ENCODE measurements around the gene ACAP3.
"Not testable (repeated sequence)": the region's sequence is repeated elsewhere in the genome, so short reads cannot be mapped to it uniquely, and the experiment has no call there.

The ACAP3 gene

GRCh38 chr1:1259951-1260600 is 47.7 kb downstream of the ACAP3 start:
- TF ChIP-seq ZNF274 (IDR thresholded peaks at IDR 0.05; ENCODE audit: low read depth, low read length), result no peak
- H3K4me3 ChIP-seq (ENCODE audit: low read length), result no peak overlapping the region

DNA sequence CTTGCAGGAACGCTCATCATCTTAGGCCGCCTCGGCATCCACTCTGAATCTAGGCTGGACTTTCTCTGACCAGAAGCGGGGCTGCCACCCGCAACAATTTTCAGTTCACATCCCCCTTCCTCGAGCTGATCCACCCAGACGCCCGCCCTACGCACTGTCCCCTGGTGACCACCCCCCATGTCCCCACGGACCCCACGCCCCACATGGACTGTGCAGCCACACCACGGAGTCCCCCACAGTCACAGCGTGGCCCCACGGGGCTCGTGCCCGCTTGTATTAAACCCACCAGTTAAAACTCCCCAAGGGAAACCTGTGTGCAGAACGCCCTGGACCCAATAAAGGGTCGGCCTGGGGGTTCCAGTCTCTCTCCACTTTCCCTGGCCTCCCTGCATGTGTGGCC is 48.2 kb downstream of the ACAP3 start:
- no peak for TF ChIP-seq ZNF274 (IDR thresholded peaks at IDR 0.05; ENCODE audit: low read depth, low read length)
- H3K4me3 ChIP-seq (ENCODE audit: low read length), result no peak overlapping the region

GRCh38 chr1:1259119-1259488 is 48.6 kb downstream of the ACAP3 start:
- no peak overlapping the region for H3K4me3 ChIP-seq (ENCODE audit: low read length)
- no peak for TF ChIP-seq ZNF274 (IDR thresholded peaks at IDR 0.05; ENCODE audit: low read depth, low read length)

- TF ChIP-seq ZNF274 (IDR thresholded peaks at IDR 0.05; ENCODE audit: low read depth, low read length), result no peak
- no peak overlapping the region for H3K4me3 ChIP-seq (ENCODE audit: low read length)
These were observed 50.5 kb downstream of the ACAP3 start for GRCh38 chr1:1256956-1257871.

- H3K4me3 ChIP-seq (ENCODE audit: low read length), result no peak overlapping the region
- no peak for TF ChIP-seq ZNF274 (IDR thresholded peaks at IDR 0.05; ENCODE audit: low read depth, low read length)
These were observed 52.1 kb downstream of the ACAP3 start for GRCh38 chr1:1255611-1256010.

- no peak for TF ChIP-seq ZNF274 (IDR thresholded peaks at IDR 0.05; ENCODE audit: low read depth, low read length)
- no peak overlapping the region for H3K4me3 ChIP-seq (ENCODE audit: low read length)
These were observed 52.7 kb downstream of the ACAP3 start for GRCh38 chr1:1255078-1255477.

- TF ChIP-seq ZNF274 (IDR thresholded peaks at IDR 0.05; ENCODE audit: low read depth, low read length), result no peak
- H3K4me3 ChIP-seq (ENCODE audit: low read length), result no peak overlapping the region
These were observed 53.1 kb downstream of the ACAP3 start for GRCh38 chr1:1254667-1254998.

DNA sequence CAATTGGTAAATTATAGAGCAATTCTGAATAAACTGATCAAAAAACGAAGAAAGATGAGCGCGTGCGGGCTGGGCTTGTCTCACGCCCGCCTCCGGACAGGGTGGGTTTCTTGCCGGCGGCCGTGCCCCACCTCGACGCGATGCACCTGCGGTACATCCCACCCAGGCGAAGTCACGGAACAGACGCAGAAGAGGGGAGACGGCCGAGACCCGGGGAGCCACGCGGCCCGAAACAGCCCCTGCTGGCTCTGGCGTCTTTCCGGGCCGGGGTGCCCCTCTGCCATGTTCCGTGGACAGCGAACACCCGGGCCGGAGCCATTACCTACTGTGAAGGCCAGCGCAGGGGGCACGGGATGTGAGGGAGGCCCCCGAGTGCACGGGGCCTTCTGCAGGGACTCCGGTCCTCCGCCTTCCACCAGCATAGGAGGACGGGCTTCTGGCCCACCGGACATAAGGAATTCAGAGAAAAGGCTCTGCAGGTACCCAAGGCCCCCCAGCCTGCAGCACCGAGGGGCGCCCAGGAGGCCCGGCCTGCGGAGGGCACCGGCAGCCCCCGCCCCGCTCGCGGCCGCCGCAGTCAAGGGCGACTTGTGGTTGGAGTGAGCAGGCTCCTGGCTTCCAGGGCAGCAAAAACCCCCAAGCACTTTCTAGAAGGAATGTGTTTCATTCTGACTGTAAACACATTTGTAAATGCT is 53.6 kb downstream of the ACAP3 start:
- no peak overlapping the region for H3K4me3 ChIP-seq (ENCODE audit: low read length)
- TF ChIP-seq ZNF274 (IDR thresholded peaks at IDR 0.05; ENCODE audit: low read depth, low read length), result no peak

GRCh38 chr1:1253314-1253713 is 54.4 kb downstream of the ACAP3 start:
- no peak overlapping the region for H3K4me3 ChIP-seq (ENCODE audit: low read length)
- no peak for TF ChIP-seq ZNF274 (IDR thresholded peaks at IDR 0.05; ENCODE audit: low read depth, low read length)

- TF ChIP-seq ZNF274 (IDR thresholded peaks at IDR 0.05; ENCODE audit: low read depth, low read length), result no peak
- H3K4me3 ChIP-seq (ENCODE audit: low read length), result no peak overlapping the region
These were observed 56.9 kb downstream of the ACAP3 start for GRCh38 chr1:1250786-1251284.

- H3K4me3 ChIP-seq (ENCODE audit: low read length), result not testable (repeated sequence)
These were observed 59.5 kb downstream of the ACAP3 start for GRCh38 chr1:1248009-1248913.

DNA sequence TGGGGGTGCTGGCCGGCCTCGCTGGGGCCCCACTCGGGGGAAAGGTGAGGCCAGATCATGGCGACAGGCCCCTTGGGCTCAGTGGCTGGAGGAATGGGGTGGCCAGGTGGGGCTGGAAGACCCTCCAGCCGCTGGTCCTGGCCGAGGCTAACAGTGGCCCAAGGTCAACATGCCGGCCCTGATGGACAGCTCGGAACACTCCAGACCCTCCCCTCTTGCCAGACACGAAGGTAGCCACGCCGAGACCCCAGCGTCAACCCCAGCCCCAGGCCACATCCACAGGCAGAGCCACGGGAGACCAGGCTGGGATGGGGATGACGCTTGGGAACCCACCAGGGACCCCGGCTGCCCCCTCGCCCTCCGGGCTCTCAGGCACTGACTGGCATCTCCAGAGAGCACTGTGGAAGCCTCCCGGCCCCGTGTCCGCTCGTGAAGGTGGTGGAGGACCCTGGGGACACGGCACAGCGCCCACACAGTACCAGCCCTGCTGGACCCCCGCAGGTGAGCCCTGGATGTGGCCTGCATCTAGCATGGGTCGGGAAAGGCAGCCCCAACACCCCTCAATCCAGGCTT is 60.3 kb downstream of the ACAP3 start:
- no peak overlapping the region for H3K4me3 ChIP-seq (ENCODE audit: low read length)

DNA sequence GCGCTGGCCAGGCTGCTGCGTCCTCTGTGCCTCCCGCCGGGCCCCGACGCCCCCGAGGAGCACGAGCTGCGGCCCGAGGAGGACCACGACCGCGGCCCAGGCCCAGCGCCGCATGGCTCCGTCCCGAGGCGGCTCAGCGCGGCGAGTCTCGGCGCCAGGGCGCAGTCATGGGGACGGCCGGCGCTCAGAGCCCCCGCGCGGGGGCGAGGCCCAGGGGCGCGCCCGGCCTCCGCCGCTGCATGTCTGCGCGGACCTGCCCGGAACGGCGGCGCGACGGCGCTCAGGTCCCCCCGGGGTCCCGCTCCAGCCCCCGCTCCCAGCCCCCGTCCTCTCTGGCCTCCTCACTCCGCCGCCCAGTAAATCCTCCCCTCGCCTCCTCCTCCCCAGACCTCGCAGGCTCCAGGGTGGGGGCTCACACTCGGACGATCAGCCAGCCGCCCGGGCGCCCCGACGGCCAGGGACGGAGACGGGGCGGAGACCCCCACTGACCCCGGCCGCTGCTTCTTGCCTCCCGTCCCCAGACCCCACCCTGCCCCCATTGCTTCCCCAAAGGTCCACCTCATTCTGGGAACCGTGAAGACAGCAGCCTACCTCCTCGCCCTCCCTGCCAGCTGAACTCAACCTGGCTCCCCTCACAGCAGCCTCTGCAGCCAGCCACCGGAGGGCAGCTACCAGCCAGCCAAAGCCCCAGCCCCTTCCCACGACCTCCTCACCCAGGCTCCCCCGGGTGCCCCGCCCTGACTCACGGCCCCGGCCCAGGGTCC is 61.0 kb downstream of the ACAP3 start, which contains the start of gene C1QTNF12:
C1QTNF12 (minus strand) TSS at position 146 of the 764 bp plus-strand sequence; CDS start at position 114, 32 bp downstream.
- no peak for TF ChIP-seq ZNF274 (IDR thresholded peaks at IDR 0.05; ENCODE audit: low read depth, low read length)
- no peak within 1 kb of the TSS for H3K4me3 ChIP-seq (ENCODE audit: low read length)

More for the DNA sequence above, 60.3 kb downstream of the ACAP3 start:
- TF ChIP-seq ZNF274 (IDR thresholded peaks at IDR 0.05; ENCODE audit: low read depth, low read length), result no peak

All from GM08714 (cell line).